Left ventricle myocardium superior (tissue), 1 donor: Measurements from ENCODE around the gene GAA. TPM values are rescaled to one million over a fixed set of nuclear protein-coding genes. Genes with fewer than 3 reads are reported as not detected.

ENCODE experiments used
- ATAC-seq: fragments of 200-7000 bp; cut with Tn5 transposase; one replicate; pipeline ENCODE4 v1.9.1; 2020; ENCODE audit warnings: mild to moderate bottlenecking, moderate library complexity
- DNase-seq: peaks from one replicate; pipeline ENCODE4 v3.0.0-alpha.2; 2020
- intact Hi-C: fragments of 100-400 bp; cut with micrococcal nuclease; formaldehyde crosslinking; loops from one replicate; pipeline ENCODE4 v1.11.0; 2022
- total RNA-seq: library from RNA; stranded (reverse); fragmentation: NEBNext Ultra II Directional; extraction: Animal tissue kit (Norgen Biotek cat#: 25700); gene quantifications from one replicate; pipeline ENCODE4 v1.2.1, GENCODE V29; 2021
- donor health status: DM: no; HTN: yes; CAD: no; lungs with severe emphysema.

Gene GAA
- total RNA-seq, 1 donor from 2014 or later, result 45.8 TPM

DNA sequence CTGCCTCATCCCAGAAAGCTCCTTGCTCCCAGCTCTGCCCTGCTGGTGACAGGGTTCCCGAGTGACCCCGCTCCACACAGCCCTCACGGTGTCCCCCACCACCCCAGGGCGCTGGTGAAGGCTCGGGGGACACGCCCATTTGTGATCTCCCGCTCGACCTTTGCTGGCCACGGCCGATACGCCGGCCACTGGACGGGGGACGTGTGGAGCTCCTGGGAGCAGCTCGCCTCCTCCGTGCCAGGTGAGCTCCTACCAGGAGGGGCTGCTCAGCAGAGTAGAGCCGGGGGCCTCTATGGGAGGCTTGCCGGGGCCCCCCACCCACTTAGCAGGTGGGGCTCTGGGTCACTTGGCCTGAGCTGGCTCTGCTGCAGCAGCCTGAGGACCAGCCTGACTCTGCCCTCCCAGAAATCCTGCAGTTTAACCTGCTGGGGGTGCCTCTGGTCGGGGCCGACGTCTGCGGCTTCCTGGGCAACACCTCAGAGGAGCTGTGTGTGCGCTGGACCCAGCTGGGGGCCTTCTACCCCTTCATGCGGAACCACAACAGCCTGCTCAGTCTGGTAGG lies 11.2 kb downstream of the GAA start:
- DNase-seq (peak; percentile 24), ATAC-seq (no peak)
- intact Hi-C loops, result no loop called here

DNA sequence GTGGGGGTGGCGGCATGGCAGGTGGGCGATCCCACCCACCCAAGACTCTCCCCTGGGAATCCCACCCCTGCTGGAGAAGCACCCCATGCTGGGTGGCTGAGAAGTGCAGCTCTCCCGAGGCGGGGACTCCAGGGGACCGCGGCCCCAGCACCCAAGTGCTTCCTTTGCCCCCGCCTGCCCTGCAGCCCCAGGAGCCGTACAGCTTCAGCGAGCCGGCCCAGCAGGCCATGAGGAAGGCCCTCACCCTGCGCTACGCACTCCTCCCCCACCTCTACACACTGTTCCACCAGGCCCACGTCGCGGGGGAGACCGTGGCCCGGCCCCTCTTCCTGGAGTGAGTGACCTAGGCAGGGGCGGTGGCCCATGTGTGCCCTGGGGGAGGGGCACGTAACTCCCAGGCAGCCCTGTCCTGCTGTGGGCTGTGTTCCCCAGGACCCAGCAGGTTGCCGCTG lies 11.7 kb downstream of the GAA start:
- DNase-seq (peak; percentile 19), ATAC-seq (no peak)
- intact Hi-C loops, result no loop called here

DNA sequence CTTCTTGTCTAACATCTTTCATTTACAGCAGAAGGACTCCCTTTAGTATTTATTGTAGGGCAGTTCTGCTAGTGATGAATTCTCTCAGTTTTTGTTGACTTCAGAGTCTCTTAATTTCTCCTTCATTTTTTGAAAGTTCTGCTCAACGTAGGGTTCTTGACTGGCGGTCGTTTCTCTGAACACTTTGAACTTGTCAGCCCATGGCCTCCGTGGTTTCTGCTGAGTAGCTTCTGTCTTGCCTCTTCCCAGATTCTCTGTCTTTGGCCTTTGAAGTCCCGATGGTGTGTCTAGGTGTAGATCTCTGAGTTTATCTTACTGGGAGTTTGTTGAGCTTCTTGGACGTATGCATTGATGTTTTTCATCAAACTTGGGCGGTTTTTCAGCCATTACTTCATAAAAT lies 13.4 kb downstream of the GAA start:
- ATAC-seq, result no peak
- intact Hi-C loops, result no loop called here
- DNase-seq, result no peak

DNA sequence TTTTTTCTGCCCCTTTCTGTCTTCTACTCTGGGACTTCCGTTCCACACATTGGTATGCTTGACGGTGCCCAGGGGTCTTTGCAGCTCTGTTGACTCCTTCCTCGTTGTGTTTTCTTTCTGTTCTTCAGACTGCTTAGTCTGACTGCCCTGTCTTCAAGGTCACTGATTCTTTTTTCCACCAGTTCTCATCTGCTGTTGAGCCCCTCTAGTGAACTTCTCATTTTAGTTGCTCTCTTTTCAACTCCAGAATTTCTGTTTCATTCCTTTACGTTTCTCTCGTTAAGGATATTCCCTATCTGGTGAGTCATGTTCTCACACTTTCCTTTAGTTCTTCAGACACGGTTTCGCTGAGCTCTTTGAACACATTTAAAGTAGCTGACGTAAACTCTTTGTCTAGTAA lies 13.8 kb downstream of the GAA start:
- DNase-seq (no peak), ATAC-seq (no peak)
- intact Hi-C loops, result no loop called here

DNA sequence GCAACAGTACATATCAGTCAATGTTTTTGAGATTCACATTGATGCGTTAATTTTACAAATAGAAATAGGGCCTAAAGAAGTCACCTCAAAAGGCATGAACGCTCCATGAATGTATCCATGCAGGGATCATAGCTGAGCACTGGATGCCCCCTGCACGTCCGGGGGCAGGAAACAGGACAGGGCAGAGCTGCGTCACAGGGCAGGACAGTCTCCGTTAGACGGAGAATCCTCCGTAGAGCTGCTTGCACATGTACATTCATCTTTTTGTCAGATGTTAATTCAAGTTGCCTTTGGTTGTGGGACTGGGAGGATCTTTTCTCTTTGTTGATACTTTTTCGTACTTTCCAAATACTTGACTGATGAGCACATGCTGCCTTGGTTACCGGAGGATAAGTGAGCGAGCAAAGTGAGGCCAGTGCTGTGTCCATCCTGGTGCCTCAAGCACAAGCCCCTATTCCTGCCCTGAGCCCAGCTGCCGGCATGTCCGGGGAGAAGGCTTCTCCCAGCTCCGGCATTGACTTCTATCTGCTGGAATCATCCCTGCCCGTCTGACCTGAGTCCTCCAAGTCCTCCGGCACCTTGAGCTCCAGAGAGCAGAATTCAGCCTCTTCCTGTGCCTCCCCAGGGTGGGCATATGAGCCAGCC lies 15.0 kb downstream of the GAA start:
- intact Hi-C loops, result no loop called here
- ATAC-seq, result no peak

DNA sequence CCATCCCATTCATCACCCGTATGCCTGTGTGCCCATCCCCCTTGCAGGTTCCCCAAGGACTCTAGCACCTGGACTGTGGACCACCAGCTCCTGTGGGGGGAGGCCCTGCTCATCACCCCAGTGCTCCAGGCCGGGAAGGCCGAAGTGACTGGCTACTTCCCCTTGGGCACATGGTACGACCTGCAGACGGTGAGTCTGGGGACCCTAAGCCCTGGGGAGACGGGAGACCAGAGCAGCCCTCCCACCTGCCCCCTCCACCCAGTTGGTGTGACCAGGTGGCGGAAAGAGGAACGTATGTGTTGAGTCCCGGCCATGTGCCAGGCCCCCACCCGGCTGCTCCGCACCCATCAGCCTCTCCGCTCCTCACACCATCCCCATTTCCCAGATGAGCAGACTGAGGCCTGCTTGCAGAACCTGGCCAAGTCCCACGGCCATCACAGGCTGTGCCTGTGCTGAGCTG lies 15.6 kb downstream of the GAA start:
- no peak for ATAC-seq
- no peak for DNase-seq
- intact Hi-C loops, result no loop called here

More for the DNA sequence above, 15.0 kb downstream of the GAA start:
- DNase-seq, result no peak

DNA sequence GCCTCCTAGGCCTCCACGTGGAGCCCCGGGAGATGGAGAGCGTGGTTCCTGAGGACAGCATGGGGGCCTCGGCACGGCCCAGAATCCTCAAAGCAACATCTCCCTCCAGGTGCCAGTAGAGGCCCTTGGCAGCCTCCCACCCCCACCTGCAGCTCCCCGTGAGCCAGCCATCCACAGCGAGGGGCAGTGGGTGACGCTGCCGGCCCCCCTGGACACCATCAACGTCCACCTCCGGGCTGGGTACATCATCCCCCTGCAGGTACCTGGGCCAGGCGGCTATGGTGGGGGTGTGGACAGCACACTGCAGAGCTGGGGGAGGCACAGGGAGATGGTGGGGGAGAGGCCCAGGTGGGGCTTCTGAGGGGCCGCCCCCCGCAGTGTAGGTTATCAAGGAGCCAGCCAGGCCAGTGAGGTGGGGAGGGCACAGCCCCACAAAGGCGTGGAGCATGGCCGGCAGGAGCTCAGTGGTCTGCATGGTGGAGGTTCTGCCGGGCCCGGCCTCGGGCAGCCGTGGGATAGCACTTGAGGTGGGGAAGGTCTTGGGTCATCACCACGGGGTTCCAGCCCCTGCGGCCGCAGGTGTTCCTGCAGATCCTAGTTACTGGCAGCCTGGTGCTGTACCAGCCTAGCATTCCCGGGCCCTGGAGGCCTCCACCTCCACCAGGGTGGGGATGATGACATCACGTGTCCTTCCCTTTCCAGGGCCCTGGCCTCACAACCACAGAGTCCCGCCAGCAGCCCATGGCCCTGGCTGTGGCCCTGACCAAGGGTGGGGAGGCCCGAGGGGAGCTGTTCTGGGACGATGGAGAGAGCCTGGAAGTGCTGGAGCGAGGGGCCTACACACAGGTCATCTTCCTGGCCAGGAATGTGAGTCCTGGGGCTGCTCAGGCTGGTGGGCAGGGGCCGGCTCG lies 16.4 kb downstream of the GAA start:
- ATAC-seq (no peak), DNase-seq (no peak)
- intact Hi-C loops, result no loop called here

DNA sequence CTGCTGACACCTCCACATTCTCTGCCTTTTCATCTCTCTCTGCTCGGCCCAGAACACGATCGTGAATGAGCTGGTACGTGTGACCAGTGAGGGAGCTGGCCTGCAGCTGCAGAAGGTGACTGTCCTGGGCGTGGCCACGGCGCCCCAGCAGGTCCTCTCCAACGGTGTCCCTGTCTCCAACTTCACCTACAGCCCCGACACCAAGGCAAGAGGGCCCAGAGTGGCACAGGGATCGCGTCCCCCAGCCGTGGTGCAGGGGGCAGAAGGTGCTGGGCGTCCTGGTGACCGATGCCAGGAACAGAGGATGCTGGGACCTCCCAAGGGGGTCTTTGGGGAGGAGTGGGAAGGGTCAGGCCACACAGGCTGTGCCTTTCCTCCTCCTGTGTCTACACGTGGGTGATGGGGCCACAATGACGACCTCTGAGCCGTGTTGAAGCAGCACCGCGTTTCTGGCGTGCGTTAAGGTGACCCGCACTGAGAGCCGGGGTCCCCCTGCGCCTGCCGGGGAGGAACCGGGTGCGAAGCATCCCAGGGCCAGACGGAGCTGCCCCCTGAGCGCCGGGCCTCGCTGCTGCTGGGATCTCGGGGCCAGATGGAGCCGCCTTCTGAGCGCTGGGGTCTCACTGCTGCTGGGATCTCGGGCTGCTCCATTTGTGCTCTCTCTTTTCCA lies 17.4 kb downstream of the GAA start:
- no peak for DNase-seq
- intact Hi-C loops, result no loop called here
- ATAC-seq, result no peak

DNA sequence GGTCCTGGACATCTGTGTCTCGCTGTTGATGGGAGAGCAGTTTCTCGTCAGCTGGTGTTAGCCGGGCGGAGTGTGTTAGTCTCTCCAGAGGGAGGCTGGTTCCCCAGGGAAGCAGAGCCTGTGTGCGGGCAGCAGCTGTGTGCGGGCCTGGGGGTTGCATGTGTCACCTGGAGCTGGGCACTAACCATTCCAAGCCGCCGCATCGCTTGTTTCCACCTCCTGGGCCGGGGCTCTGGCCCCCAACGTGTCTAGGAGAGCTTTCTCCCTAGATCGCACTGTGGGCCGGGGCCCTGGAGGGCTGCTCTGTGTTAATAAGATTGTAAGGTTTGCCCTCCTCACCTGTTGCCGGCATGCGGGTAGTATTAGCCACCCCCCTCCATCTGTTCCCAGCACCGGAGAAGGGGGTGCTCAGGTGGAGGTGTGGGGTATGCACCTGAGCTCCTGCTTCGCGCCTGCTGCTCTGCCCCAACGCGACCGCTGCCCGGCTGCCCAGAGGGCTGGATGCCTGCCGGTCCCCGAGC lies 17.9 kb downstream of the GAA start:
- ATAC-seq (no peak), DNase-seq (no peak)
- intact Hi-C loops, result no loop called here

DNA sequence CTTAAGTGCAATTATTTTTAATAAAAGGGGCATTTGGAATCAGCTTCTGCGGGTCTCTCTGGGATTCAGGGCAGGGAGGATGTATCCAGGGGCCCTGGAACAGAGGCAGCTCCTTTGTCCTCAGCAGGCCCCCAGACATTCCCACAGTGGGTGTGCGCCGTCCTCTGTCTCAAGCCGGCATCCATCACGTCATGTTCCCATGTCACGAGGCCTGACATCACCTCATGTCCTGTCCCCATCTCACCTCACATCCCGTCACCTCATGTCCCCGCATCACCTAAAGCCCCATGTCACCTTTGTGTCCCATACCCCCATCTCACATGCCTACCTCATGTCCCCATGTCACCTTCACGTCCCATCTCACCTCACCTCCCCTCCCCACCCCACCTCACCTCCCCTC lies 18.5 kb downstream of the GAA start:
- no peak for ATAC-seq
- DNase-seq, result no peak
- intact Hi-C loops, result no loop called here

DNA sequence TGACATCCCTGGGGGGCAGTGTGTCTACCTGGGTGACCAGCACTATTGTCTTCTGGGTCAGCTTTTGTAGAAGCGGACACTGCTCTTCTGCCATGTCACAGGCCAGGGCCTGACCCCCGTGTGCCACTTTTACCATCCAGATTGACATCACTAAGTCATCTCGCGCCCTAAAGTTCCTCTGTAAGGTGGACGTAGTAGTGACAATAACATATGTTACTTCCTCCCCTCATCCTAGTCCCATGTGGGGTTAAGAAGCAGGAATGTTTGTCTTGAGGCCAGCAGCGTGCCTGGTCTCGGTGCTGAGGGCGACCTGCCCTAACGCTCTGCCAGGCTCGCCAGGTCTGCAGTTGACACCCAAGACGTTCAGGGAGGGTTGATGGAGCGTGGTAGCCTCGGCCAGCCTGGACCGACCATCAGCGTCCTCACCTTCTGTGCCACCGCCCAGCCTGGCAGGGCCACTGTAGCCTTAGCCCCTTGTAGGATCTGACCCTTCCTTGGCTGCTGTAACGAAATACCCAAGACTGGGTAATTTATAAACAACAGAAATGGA lies 20.7 kb downstream of the GAA start:
- no peak for ATAC-seq
- intact Hi-C loops, result no loop called here
- no peak for DNase-seq

DNA sequence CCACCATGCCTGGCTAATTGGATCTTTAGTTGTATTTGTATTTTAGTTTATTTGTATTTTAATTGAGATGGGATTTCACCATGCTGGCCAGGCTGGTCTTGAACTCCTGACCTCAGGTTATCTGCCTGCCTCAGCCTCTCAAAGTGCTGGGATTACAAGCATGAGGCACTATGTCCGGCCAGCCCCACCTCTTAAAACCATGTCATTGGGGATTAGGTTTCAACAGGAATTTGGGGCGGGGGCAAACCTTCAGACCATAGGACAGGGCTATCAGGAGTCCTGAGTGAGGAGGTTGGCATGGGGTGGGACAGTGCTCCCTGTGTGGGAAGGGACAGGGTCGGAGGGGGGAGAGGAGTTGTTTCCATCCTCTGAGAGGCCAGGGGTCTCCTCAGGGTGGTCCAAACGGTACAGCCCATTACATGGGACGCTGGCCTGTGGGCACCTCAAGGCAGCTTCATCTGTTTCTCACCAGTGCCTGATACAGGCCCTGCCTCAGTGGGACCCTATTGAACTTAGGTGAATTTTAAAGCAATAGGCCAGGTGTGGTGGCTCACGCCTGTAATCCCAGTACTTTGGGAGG lies 21.6 kb downstream of the GAA start:
- intact Hi-C loops, result no loop called here
- DNase-seq, result no peak

DNA sequence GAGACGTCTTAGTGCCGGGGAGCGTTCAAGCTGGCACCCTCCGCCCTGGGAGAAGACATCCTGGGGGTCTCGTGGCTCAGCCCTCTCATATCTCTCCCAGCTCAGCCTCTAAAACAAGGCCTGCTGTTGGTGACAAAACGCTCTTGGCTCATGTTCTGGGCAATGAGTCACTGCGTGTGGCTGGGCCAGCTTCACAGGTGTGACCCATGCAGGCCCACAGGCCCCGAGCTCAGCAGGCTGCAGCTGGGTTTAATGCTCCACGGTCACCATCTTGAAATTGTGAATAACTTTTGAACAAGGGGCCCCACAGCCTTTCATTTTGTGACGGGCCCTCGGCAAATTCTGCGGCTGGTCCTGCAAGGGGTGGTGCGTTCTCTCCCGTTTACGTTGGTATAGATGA lies 22.4 kb downstream of the GAA start:
- DNase-seq, result no peak
- intact Hi-C loops, result no loop called here
- no peak for ATAC-seq

More for the DNA sequence above, 21.6 kb downstream of the GAA start:
- ATAC-seq, result no peak

DNA sequence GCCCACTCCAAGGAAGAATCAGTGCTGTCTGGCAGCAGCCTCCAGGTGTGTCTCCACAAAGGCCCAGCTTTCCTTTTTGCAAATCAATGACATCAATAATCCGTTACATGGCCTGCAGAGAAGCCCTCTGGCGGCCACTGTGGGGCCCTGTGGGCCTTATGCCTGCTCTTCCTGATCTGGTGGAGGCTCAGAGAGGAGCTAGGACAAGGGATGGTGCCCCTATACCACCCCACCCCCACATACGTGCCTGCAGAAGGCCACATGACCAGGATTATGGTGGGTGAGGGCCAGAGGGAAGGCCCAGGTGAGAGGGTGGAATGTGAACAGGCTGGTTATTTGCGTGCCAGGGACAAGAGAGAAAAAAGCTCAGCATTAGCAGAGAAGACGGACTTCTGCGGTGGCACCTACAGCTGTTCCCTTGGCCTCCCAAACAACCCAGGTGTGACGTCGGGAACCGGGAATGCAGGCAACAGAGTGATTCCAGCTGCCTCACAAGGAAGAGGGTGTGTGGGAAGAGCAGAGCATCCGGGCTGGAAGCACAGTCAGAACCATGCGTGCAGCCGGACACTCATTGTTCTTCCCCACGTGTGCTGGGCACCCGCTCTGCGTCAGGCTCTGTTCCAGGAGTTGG lies 23.1 kb downstream of the GAA start:
- DNase-seq, result no peak
- intact Hi-C loops, result no loop called here
- no peak for ATAC-seq

DNA sequence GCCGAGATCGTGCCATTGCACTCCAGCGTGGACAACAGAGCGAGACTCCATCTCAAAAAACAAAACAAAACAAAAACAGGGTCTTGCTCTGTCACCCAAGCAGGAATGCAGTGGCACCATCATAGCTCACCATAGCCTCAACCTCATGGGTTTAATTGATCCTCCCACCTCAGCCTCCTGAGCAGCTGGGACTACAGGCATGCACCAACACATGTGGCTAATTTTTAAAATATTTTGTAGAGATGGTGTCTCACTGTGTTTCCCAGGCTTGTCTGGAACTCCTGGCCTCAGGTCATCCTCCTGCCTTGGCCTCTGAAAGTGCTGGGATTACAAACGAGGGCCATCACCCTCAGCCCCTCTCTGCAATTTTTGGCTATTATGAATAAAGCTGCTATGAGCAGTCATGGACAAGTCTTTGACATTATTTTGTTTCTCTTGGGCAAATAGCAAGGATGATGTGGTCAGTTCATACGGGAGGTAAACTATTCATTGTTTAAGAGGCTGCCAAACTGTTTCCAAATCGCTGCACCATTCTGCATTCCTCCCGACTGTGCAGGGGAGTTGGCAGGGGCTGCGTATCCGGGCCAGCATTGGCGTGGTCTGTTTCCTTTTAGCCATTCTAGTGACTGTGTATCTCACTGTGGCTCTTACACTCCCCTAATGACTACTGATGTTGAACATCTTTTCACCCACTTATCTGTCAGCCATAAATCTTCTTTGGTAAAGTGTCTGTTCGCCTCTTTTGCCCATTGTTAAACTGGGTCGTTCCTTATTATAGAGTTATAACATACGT lies 24.5 kb downstream of the GAA start:
- intact Hi-C loops, result no loop called here
- ATAC-seq (no peak), DNase-seq (no peak)

DNA sequence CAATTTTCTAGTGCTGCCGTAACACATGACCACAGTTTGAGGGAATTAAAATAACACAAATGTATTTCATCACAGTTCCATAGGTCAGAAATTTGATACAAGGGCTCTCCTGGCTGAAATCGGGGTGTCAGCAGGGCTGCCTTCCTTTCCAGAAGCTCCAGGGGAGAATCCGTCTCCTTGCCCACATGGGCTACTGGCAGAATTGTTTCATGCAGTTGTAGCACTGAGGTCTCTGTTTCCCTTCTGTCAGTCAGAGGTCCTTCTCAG lies 25.0 kb downstream of the GAA start:
- no peak for DNase-seq
- intact Hi-C loops, result no loop called here
- no peak for ATAC-seq

DNA sequence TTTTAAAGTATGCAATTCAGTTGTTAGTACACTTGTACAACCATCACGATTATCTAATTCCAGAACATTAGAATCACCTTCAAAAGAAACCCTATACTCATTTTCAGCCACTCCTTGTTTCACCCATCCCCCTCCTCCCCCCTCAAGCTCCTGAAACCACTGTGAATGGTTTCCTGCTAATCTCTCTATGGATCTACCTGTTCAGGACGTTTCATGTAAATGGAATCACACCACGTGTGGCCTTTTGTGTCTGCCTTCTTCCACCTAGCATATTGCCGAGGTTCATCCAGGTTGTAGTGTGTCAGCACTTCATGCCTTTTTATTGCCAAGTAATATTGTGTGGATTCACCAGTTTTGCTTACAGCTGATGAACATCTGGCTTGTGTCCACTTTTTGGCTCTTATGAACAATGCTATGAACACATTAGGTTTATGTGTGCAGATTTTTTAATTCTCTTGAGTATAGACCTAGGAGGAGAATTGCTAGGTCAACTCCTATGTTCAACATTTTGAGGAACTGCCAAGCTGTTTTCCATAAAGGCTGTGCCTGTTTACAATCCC lies 27.7 kb downstream of the GAA start:
- DNase-seq (no peak), ATAC-seq (no peak)
- intact Hi-C loops, result no loop called here

DNA sequence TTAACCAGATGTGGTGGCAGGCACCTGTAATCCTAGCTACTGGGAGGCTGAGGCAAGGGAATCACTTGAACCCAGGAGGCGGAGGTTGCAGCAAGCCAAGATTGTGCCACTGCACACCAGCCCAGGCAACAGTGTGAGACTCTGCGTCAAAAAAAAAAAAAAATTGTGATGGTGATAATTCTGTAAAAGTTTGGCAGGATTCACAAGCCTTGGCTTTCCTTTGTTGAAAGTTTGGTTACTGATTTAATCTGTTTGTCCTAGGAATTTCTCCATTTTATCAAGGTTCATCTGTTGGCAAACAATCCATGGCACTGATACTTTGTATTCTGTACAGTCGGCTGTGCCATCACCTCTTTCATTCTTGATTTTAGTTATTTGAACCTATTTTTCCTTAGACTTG lies 29.6 kb downstream of the GAA start:
- no peak for ATAC-seq
- DNase-seq, result no peak
- intact Hi-C loops, result no loop called here
